NCI-H446 (cell line): ENCODE results near the gene OSBPL10.
"Not testable (repeated sequence)": the region's sequence is repeated elsewhere in the genome, so short reads cannot be mapped to it uniquely, and the experiment has no call there.

Source experiments
- DNase-seq, 2 experiments: peaks; one replicate each; lab custom pipeline; 2025; lab: John Stamatoyannopoulos, UW

Gene OSBPL10

GRCh38 chr3:31810991-31811433 lies 170.1 kb downstream of the OSBPL10 start:
- no peak for DNase-seq

- no peak for DNase-seq
Measured at GRCh38 chr3:31808143-31808720, 172.8 kb downstream of the OSBPL10 start.

- no peak for DNase-seq
Measured at GRCh38 chr3:31804251-31805051, 176.6 kb downstream of the OSBPL10 start.

- no peak for DNase-seq
Measured at GRCh38 chr3:31802981-31803740, 177.9 kb downstream of the OSBPL10 start.

- no peak for DNase-seq
Measured at GRCh38 chr3:31800436-31800835, 180.6 kb downstream of the OSBPL10 start.

GRCh38 chr3:31798840-31799239 lies 182.2 kb downstream of the OSBPL10 start:
- no peak for DNase-seq

GRCh38 chr3:31793821-31794220 lies 187.2 kb downstream of the OSBPL10 start:
- no peak for DNase-seq

GRCh38 chr3:31791090-31791430 lies 190.0 kb downstream of the OSBPL10 start:
- no peak for DNase-seq

GRCh38 chr3:31790193-31791089 lies 190.6 kb downstream of the OSBPL10 start:
- peak in 1 of 2 experiments; percentile 53 for DNase-seq

GRCh38 chr3:31789429-31789828 lies 191.6 kb downstream of the OSBPL10 start:
- no peak for DNase-seq

- DNase-seq, result no peak
Measured at GRCh38 chr3:31785734-31786133, 195.3 kb downstream of the OSBPL10 start.

GRCh38 chr3:31785286-31785685 lies 195.8 kb downstream of the OSBPL10 start:
- no peak for DNase-seq

- not testable (repeated sequence) for DNase-seq
Measured at GRCh38 chr3:31783851-31784250, 197.2 kb downstream of the OSBPL10 start.

- DNase-seq, result not testable (repeated sequence)
Measured at GRCh38 chr3:31782306-31782705, 198.8 kb downstream of the OSBPL10 start.

- DNase-seq, result no peak
Measured at GRCh38 chr3:31779514-31779913, 201.5 kb downstream of the OSBPL10 start.

GRCh38 chr3:31777887-31778286 lies 203.2 kb downstream of the OSBPL10 start:
- no peak for DNase-seq

GRCh38 chr3:31777092-31777491 lies 204.0 kb downstream of the OSBPL10 start:
- no peak for DNase-seq

- no peak for DNase-seq
Measured at GRCh38 chr3:31776016-31776415, 205.0 kb downstream of the OSBPL10 start.

- no peak for DNase-seq
Measured at GRCh38 chr3:31775383-31775782, 205.7 kb downstream of the OSBPL10 start.

GRCh38 chr3:31772758-31773473 lies 208.1 kb downstream of the OSBPL10 start:
- DNase-seq, result no peak

- no peak for DNase-seq
Measured at GRCh38 chr3:31772272-31772671, 208.8 kb downstream of the OSBPL10 start.
